Posterior vena cava (tissue), 2 donors: ENCODE results near the gene STXBP4. TPM values are rescaled to one million over a fixed set of nuclear protein-coding genes. Genes with fewer than 3 reads are reported as not detected.

Experiments
- DNase-seq: peaks from one replicate; pipeline ENCODE4 v3.0.0-alpha.2; 2020; ENCODE audit warnings: low spot score
- intact Hi-C, 2 donors: fragments of 100-400 bp; cut with DNase I; formaldehyde crosslinking; loops; one replicate each; pipeline versions ENCODE4 v1.14.1 to v1.14.2; 2022 to 2023
- total RNA-seq, 2 donors: library from RNA; stranded (reverse); fragmentation: NEBNext Ultra II Directional; extraction: Animal tissue kit (Norgen Biotek cat#: 25700); gene quantifications; one replicate each; pipeline ENCODE4 v1.2.1, GENCODE V29; 2021
- donor health status: DM: yes; HTN: yes; CAD: no.
- donor health status: DM: yes; HTN: yes; CAD: no.

The STXBP4 gene
- total RNA-seq, 2 donors from 2014 or later: 18.3 to 20.8 TPM

DNA sequence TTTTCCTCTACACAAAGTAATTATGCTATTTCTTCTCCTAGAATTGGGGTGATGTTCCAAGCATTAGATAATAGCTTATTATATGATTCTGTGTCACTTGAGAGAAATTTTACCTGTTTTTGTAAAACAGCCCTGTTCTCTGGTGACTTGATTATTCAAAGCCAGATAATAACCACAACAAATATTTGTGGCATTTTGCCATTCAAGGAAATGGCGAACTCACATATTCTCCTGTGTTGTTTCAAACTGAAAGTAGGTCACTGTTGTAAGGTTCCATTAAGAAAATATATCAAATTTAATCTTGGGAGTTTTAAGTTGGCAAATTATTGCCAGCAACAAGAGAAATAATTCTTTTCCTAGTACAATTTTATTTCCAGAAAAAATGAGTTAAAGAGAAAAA lies 124.8 kb downstream of the STXBP4 start:
- DNase-seq: no peak
- intact Hi-C loops: loop anchor here in 1 of 2 donors (5.0 kb wide), 1 partner anchor 326 kb away; no protein-coding TSS in a partner anchor

DNA sequence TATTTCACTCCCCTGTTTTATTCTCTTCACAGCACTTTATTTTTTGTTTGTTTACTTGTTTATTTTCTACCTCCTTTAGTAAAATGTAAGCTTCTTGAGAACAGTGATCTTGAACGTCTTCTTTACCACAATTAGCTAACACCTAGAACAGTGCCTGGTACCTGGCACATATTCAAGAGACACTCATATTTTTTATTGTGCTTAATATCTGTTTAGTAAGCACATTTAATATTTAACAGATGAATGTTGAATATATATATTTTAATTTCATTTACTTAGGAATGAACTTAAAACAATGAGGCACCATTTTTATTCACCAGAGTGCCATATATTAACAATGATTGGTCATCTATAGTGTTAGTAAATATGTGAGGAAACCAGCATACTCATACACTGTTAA lies 130.2 kb downstream of the STXBP4 start:
- intact Hi-C loops: no loop called here
- DNase-seq: no peak

DNA sequence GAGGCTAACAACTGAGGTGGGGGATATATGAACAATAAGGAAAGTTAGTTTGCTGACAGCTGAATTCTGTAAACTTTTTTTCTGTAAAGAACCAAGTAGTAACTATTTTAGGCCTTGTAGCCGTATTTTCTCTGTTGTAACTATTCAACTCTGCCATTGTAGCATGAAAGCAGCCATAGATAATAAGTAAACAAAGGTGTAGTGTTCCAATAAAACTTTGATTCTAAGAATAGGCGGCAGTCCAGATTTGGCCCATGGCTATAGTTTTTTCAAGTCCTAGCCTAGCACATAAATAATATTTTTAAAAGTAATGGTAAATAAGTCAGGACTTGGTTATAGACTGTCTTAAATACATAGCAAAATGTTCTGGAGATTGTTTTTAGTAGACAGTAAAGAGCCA lies 142.0 kb downstream of the STXBP4 start:
- intact Hi-C loops: no loop called here
- DNase-seq: no peak

DNA sequence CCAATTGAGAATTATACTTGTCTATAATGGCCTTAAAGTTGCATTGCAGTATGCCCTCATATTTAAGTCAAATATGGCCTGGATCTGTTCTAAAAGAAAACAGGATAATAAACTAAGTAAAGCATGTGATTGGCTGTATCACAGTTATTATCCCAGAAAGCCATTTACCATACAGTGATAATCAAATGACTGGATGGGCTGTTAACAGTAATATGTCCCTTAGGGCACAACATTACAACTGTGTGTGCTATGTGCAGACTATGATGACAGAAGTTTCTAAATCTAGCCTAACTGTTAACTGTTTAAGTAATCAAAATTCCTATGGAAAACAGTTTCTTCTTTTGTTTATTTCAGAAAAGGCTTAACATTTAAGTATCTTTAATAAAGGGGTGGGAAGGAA lies 145.7 kb downstream of the STXBP4 start:
- DNase-seq: no peak
- intact Hi-C loops: no loop called here

DNA sequence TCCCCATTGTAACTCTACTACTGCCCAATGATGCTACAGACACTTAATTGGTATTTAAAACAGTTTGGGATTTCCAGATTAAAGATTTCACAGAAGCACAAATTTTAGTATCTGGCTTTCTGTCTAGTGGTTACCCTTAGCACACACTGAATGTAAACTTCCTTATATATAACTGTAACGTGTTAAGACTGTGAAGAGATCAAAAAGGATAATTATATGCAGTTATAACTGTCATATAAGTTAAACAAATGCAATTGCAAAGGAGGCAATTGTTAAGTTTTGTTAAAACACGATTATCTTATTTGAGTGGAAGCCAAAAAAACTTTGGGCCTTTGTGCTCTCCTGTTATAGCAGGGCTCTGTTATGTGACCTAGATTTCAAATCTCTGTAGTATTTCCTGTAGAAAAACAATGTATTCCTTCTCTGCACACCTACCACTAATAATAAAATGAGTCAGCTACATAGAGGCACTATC lies 147.9 kb downstream of the STXBP4 start:
- DNase-seq: no peak
- intact Hi-C loops: no loop called here

DNA sequence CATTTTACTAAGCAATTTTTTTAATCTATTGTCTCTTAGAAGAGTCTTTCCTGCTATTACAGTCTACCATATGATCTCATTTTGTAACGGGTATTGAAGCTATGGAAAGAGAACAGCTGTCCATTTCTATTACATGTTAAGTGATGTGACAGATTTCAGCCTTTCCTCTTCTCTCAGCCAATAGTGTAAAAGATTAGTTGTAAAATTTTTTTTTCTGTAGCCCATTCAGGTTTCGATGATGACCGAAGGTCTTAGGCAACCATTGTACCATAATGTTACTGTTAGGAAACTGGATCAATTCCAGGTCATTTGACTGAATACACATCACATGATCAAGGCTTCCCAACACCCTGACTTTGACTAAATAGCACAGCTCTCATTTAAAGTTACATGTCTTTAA lies 148.6 kb downstream of the STXBP4 start:
- no peak for DNase-seq
- intact Hi-C loops: no loop called here

DNA sequence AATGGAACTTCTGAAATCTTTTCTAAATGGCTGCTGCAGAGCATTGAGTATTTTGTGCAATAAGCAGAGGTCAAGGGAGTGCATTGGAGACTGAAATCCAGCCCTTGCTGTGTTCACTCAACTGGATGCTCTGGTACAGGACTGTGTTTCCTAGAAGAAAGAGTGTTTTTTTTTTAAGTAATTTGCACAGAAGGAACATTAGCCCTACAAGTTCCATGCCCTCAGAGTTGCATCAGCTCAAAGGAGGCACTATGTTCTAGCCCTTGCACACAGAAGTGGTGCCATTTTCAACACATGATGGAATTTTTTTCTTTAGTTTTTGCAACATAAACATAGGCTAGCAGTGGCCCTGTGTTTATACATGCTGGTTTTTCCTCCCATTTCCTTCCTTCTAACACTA lies 152.1 kb downstream of the STXBP4 start:
- intact Hi-C loops: no loop called here
- DNase-seq: no peak

DNA sequence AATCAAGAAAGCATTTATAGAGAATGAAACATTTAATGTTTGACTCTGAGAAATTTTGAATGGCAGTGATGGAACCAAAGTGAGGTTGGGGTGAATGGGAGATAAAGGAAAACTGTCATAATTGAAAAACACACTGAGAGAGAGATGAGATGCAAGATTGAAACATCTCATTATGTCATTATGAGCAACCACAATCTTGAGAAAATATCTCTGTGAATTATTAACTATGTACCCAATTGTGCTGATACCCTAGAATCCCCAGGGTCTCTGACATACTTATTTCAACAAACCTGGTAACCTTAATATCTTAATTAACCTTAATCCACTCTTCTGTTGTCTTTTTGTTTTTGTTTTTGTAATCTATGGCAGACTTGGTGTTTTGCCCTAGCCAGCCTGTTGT lies 152.7 kb downstream of the STXBP4 start:
- intact Hi-C loops: no loop called here
- DNase-seq: no peak

DNA sequence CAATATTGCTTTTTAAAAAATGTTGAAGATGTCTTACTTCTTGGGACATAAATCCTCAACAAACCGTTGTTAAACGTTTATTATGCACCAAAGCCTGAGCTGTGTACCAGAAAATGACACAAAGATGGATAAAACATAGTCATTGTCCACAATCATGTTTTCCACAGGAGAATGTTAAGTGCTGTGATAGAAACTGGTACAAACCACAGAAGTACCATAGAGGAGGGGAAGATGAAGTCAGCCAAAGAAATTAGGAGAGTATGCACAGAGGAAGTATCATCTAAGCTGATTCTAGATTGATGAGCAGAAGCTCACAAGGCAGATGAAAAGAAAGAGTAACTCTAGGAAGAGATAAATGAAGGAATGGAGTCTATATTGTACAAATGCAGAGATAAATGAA lies 153.5 kb downstream of the STXBP4 start:
- intact Hi-C loops: no loop called here
- DNase-seq: no peak

DNA sequence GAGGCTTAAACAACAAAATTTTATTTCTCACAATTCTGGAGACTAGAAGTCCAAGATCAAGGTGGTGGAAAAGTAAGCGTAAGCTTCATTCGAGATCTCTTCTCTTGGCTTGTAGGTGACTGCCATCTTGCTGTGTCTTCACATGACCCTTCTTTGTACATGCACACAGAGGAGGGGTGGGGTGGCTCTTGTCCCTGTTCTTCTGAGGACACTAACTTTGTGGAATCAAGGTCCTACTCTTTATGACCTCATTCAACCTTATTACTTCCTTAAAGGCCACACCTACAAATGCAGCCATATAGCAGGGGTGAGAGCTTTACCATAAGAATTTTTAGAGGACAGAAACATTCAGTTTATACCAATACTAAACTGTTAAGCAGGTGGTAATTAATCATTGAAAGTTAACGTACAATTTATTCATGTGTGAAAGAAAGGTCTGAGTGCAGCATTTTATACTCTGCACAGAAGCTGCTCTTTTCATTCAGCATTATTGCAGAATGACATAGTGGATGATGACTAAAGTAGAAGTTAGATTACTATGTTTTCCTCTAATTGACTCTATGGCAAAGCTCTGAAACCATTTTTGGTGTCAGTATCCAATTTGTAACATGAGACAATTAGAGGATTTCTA lies 156.3 kb downstream of the STXBP4 start:
- intact Hi-C loops: no loop called here
- DNase-seq: no peak

DNA sequence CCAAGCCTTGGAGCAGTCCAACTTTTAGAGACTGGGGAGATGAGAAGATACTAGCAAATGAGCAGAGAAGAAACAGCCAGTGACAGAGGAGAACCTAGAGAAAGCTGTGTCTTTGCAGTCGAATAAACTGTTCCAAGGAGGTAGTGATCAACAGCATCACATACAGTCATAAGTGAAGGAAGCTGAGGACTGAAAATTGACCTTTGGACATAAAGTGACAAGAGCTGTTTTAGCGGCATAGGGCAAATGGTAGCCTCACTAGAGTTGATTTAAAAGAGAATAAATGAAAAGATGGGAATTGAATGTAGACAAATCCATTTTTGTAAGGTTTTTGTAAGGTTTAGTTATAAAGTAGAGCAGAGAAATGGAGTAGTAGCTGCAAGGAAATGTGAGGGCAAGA lies 165.0 kb downstream of the STXBP4 start:
- no peak for DNase-seq
- intact Hi-C loops: no loop called here

DNA sequence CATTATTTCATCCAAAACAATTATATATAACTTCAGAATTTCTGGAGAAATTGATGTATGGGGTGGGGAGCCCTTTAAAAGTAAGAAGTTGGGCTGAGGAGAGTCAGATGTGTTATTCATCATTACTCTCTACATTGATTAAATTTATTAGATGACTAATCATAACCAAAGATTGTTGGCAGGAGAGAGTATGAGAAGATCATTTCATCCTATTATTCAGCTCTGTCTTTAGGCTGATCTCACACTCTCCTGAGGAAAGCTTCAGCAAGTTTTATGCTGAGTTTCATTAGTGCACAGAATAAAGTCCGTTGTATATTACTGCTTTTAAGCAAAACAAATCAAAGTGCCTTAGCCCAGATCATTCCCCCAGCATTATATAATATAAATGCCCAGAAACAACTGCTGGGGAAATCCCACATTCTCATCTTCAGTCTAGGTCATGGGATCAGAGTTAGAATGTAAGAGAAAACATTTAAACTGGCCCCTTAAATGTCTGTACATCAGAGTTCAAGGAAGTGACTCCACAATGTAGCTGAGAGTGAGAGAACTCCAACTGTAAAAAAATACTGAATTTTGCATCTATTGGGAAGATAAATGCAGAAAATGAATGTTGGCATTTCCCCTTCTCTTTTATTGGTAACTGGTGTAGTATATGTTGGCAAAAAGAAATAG lies 166.1 kb downstream of the STXBP4 start:
- intact Hi-C loops: no loop called here
- no peak for DNase-seq

DNA sequence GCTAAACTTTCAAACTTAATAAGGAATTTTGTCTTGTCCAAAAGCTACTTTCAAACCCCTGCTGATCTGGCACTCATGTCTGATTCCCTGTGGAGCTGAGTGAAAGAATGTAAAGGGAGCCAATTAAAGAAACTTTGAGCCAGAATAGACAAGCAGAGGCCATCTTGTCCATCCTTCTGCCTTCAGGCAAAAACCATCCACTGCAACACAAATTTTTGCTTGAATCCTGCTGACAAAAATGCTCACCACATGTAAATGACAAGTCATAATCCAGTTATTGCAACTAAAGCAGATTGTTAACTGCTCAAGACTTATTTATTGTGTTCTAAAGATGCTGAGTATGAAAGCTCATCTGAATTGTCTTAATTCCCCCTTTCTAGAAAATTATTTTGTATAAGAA lies 172.2 kb downstream of the STXBP4 start:
- intact Hi-C loops: no loop called here
- no peak for DNase-seq

DNA sequence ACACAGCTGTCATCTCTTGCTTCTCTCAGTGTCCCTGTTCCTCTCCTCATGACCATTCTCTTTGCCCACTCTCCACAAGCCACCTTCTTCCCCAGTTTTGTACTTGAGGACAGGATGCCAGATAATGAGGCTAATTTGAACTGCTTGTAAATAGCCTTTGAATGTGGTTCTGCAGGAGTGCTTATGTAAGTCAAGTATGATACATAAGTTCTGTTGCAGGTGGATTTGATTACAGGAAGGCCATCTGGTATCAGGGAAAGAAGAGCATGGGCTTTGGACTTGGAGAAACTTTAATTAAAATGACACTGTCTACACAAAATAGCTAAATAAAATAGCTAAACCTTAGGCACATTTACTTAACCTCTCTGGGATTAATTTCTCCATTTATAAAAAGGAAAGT lies 176.0 kb downstream of the STXBP4 start:
- intact Hi-C loops: no loop called here
- DNase-seq: no peak

DNA sequence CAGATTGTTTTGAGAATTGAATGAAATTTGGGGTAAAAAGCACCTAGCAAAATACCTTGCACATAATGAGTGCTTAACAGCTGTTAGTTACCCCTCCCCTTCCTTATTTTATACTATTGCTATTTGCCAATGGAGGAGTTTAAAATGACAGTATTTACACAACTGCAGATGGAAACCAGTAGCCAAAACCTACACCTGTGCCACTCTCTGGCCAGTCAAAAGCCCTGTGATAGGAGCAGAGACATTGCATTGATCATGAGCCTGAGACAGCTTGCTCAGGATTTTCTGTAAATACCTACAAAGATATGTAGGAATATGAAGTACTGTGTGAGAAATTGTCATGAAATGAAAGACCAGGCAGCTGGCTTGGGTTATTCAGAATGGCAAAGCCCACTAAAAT lies 180.9 kb downstream of the STXBP4 start:
- DNase-seq: no peak
- intact Hi-C loops: no loop called here

DNA sequence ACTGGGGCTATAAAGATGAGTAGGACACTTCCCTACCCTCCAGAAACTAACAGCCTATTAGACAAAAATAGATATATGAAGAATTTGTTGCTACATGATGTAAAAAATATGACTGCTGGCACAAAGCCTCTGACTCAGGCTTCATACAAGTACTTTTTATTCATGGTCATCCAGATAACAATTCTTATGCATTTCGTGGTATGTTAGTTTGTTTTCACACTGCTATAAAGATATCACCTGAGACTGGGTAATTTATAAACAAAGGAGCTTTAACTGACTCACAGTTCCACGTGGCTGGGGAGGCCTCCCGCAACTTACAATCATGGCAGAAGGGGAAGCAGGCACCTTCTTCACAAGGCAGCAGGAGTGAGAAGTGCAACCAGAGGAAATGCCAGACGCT lies 183.7 kb downstream of the STXBP4 start:
- intact Hi-C loops: no loop called here

DNA sequence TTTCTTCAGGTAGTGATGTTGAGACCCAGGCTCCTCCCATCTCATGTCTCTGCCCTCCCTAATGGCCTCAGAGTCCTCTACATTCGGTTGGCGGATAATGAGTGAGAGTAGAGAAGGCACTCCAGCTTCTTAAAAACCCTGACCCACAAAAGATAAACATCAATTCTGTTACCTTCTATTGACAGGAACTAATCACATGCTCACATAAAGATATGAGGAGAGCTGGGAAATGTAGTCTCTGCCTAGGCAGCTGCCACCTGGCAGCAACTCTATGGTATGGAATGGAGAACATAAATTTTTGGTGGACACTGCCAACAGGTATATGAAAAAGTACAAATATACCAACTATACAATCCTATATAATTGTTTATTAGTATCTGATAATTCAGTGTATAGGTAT lies 185.5 kb downstream of the STXBP4 start:
- DNase-seq: no peak

More for the DNA sequence above, 183.7 kb downstream of the STXBP4 start:
- DNase-seq: no peak

DNA sequence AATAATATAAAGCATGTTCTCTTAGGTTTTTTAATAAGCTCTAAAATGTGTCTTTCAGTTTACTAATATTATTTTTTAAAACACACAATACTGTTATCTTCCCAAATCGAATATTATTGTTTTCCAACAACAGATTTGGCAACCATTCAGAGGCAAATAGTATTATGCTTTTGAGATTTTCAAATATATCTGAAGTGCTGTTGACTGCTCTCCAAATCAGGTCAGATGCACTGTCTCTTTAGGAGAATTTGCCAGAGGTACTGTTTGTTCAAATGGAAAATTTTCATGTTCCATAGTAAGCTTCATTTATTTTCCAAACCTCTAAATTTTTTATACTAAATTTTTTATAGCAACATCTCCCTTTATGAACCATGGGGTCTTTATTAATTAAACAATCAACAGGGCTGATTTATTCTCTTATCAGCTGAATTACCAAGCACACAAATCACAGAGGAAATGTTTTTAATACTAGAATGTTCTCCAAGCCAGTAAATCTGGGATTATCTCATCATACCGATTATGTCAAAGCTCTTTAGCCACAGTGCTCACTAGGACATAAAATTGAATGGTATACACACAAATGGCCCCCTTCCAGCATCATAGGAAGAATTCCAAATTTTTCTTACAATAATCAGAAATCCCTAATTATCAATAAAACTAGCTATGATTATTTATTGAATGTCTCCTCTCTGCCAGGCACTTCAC lies 187.4 kb downstream of the STXBP4 start:
- no peak for DNase-seq
- intact Hi-C loops: no loop called here

More for the DNA sequence above, 185.5 kb downstream of the STXBP4 start:
- intact Hi-C loops: no loop called here

DNA sequence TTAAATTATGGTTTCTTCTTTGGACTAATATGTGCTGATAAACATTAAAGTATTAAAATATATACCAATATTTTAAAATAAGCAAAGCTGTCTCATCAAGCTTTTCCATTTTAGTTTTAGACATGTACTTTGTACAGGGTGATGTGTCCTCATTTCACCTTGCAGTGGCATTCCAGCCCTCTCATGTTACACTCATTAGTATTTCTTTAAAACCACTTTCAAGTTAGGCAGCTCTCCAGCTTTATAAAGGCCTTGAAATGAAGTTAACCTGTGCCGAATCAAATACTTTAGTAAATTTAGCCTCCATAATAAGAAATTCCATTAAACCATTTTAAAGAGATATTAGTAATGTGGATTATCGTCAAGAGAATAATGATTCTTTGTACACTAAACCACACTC lies 188.6 kb downstream of the STXBP4 start:
- DNase-seq: no peak
- intact Hi-C loops: no loop called here

DNA sequence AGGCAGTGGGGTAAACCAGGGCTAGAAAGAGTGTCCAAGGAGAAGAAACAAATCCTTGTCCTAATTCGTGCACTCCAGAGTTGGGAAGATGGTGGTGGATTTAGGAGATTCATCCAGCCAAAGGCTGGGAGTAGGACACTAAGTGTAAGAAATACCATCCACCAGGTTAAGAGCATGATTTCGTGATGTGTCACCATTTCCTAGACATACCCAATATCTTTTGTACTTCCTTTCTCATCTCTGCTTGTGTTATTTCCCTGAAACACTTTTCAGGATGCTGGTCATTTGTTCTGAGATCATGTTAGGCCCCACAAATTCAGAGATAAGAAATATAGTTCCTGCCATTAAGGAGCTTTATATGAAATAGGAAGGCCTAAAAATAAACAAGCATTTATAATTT lies 189.9 kb downstream of the STXBP4 start:
- intact Hi-C loops: no loop called here
- no peak for DNase-seq

DNA sequence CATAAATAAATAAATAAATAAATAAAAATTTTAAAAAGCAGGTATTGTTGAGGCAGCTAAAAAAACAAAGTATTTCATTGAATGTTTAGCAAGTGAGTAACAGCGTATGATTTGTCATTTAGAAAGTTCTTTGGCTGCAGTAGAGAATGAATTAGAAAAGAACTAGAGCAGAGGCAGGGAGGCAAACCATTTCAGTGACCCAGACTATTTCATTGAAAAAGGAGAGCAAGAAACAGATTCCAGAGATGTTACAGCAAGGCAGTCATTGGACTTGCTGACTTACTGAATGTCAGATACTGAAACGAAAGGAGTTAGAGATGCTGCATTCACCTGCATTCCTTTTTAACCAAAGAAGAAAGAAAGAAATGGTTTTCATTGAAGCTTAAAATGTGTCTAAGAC lies 190.7 kb downstream of the STXBP4 start:
- intact Hi-C loops: no loop called here

More for the DNA sequence above, 190.7 kb downstream of the STXBP4 start:
- no peak for DNase-seq
